BJ (cell line): ENCODE data around the gene LIG4. TPM values are rescaled to one million over a fixed set of nuclear protein-coding genes. Genes with fewer than 3 reads are reported as not detected.

Experiments
- CTCF ChIA-PET: fragments of 350-600 bp; formaldehyde crosslinking; extraction: SDS; loops from one replicate; lab custom pipeline; 2021; ENCODE audit warnings: antibody characterized with exemption, inconsistent platforms; lab: Yijun Ruan, JAX
- POLR2A ChIA-PET: fragments of 300-600 bp; sonication (Branson Sonifier 250); formaldehyde crosslinking; extraction: SDS; loops from one replicate; lab custom pipeline; 2021; ENCODE audit warnings: antibody characterized with exemption; lab: Charles Lee
- DNase-seq: peaks from one replicate; pipeline ENCODE4 v3.0.0-alpha.2; 2011; ENCODE audit warnings: low read depth
- H3K27me3 ChIP-seq: 2 replicates; pipeline ENCODE4 v1.6.0; 2011; ENCODE audit warnings: low read length; ENCODE audit not compliant: control insufficient read depth, insufficient read depth
- H3K36me3 ChIP-seq: 2 replicates; pipeline ENCODE4 v1.5.1; 2011; ENCODE audit warnings: low read length; ENCODE audit not compliant: control insufficient read depth, insufficient read depth
- H3K4me3 ChIP-seq: 2 replicates; pipeline ENCODE4 v1.5.1; 2011; ENCODE audit warnings: low read depth, mild to moderate bottlenecking, control low read depth, low read length
- polyA plus RNA-seq: library from polyadenylated mRNA; depleted of rRNA; stranded (reverse); fragments of >200 nt; gene quantifications from 2 replicates; pipeline ENCODE4 v1.2.3, GENCODE V29; 2011
- TF ChIP-seq, protein P1 (sequence below): IDR thresholded peaks from 2 replicates; pipeline ENCODE4 v1.5.1; 2011; ENCODE audit warnings: low read depth, mild to moderate bottlenecking, control low read depth, inconsistent platforms, low read length, moderate library complexity; ENCODE audit not compliant: insufficient read depth

The LIG4 gene
- polyA plus RNA-seq, 1 experiment = 2.7 TPM

DNA sequence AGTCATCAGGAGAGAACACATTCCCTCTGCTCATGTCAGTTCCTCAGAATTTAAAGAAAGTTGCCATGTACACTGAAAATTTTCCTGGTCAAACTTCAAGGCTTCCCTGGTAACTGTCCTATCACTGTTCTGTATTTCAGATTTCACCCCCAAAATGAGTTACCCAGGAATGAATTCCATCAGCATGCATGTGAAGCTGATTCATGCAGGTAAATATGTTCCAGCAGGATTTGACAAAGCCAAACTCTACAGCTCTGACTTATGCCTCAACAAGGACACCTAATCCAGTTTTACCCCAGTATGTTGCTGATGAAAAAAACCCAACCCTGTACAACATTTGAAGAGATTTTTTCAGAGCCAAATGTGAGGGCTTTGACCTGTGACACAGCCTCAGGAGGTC, 21.5 kb downstream of the LIG4 start:
- Histone ChIP-seq H3K36me3 (no peaks in the 10 kb centered on the region), H3K27me3 (no peaks in the 10 kb centered on the region), H3K4me3 (no peak overlapping the region)
- CTCF ChIA-PET = interaction anchor here (1.8 kb wide), 1 partner anchor 38 kb away, joined by 7 read pairs; no protein-coding TSS in a partner anchor
- DNase-seq = no peak
- POLR2A ChIA-PET = no interaction called here
- TF ChIP-seq, protein P1, sequence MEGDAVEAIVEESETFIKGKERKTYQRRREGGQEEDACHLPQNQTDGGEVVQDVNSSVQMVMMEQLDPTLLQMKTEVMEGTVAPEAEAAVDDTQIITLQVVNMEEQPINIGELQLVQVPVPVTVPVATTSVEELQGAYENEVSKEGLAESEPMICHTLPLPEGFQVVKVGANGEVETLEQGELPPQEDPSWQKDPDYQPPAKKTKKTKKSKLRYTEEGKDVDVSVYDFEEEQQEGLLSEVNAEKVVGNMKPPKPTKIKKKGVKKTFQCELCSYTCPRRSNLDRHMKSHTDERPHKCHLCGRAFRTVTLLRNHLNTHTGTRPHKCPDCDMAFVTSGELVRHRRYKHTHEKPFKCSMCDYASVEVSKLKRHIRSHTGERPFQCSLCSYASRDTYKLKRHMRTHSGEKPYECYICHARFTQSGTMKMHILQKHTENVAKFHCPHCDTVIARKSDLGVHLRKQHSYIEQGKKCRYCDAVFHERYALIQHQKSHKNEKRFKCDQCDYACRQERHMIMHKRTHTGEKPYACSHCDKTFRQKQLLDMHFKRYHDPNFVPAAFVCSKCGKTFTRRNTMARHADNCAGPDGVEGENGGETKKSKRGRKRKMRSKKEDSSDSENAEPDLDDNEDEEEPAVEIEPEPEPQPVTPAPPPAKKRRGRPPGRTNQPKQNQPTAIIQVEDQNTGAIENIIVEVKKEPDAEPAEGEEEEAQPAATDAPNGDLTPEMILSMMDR = no peak

DNA sequence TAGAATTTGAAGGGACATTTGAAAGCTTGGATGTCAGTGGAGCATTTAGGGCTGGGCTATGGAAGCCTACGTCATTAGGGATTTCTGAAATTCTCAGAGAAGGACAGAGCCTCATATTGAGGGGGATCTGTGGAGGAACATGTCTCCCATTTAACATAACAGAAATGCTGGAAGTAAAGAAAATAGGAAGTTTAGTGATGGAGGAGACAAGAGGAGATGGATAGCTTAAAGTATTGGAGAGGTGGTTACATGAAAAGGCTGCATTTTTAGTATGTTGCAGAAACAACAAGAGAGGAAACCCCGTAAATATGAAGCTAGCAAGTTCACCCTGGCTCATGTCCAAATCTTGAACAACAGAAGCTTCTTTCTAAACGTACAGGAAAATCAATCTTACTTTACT, 24.4 kb downstream of the LIG4 start:
- no peak overlapping the region for H3K4me3 ChIP-seq
- TF ChIP-seq, protein P1 = no peak
- no peaks in the 10 kb centered on the region for H3K27me3 ChIP-seq
- no peak for DNase-seq
- ChIA-PET CTCF (no interaction called here), POLR2A (no interaction called here)
- no peaks in the 10 kb centered on the region for H3K36me3 ChIP-seq

DNA sequence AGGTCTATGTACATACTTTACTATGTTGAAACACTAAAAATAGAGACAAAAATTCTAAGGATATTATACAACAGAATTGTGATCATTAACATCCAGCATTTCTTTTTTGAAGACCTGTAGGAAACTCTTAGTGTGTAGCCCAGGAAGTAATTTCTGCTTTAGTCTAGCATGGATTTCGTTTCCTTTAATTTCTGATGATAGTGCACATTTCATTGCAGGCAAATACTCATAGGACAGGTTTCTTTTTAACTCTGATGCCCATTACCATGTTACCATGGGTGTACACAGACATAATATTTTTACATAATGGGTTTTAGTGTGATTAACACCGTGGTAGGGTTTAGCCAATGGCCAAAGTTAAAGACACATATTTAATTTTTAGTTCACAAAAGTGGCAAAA, 27.1 kb downstream of the LIG4 start:
- POLR2A ChIA-PET = no interaction called here
- CTCF ChIA-PET = no interaction called here
- Histone ChIP-seq H3K27me3 (no peaks in the 10 kb centered on the region), H3K4me3 (no peak overlapping the region), H3K36me3 (no peaks in the 10 kb centered on the region)
- TF ChIP-seq, protein P1 = no peak
- no peak for DNase-seq

DNA sequence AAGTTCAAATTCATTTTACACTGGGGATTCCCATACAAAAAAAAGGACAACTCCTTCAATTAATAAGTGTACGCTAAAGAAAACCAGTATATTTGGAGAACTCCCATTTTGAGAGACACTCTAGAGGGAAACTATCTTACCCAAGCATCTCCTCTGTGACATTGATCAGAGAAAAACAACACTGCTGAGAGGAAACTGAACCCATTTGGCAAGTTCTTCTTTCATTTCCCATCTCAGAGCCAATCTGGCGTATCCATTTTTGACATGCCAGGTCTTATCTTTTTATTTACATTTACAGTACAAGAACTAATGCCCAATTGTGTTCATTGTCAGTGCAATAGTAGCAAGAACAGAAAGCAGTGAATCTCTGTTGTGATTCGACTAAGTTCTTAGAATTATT, 30.1 kb downstream of the LIG4 start:
- POLR2A ChIA-PET = no interaction called here
- no peak for DNase-seq
- H3K36me3 ChIP-seq = no peaks in the 10 kb centered on the region
- CTCF ChIA-PET = no interaction called here
- no peaks in the 10 kb centered on the region for H3K27me3 ChIP-seq
- TF ChIP-seq, protein P1 = no peak
- no peak overlapping the region for H3K4me3 ChIP-seq

DNA sequence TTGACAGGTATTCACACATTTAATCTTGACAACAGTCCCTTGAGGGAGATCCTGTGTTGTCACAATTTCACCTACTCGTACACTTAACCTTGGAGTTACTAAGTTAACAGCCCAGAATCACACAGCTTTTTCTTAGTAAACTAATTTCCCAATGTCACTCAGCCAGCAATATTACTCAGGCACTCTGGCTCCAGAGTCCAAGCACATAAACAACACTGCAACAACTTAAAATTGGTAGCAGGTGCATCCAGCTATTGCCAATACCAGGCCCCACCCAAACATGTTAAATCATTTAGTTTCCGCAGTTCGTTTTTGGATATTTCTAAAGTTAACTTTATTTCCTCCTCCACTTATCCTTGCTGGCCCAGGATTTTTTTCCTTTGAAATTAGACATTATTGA, 32.7 kb downstream of the LIG4 start:
- CTCF ChIA-PET = no interaction called here
- H3K36me3 ChIP-seq = no peaks in the 10 kb centered on the region

More for the DNA sequence above, 32.7 kb downstream of the LIG4 start:
- H3K27me3 ChIP-seq = no peaks in the 10 kb centered on the region
- TF ChIP-seq, protein P1 = no peak
- H3K4me3 ChIP-seq = no peak overlapping the region
- DNase-seq = no peak
- POLR2A ChIA-PET = no interaction called here
